ENCODE results near the gene GSN.

Gene GSN

GRCh38 chr9:121277026-121277425 is 9.1 kb downstream of the GSN start:
- DNase-seq (ENCODE audit: low read depth): no peak
- Histone ChIP-seq H3K9ac (ENCODE audit: low read length) (peak overlapping the region; percentile 84), H3K36me3 (ENCODE audit: control insufficient read depth, insufficient read depth, low read length, severe bottlenecking) (no peaks in the 10 kb centered on the region), H3K4me3 (ENCODE audit: low read length) (peak overlapping the region; percentile 61), H3K4me1 (ENCODE audit: control insufficient read depth, insufficient read depth, low read length) (peaks cover 77% of the 10 kb centered on the region), H3K27me3 (replicated peaks; ENCODE audit: control insufficient read depth, insufficient read depth, low read length) (no peaks in the 10 kb centered on the region), H3K9me3 (ENCODE audit: control insufficient read depth, low read length) (no peaks in the 10 kb centered on the region)

- peak; percentile 74 for DNase-seq (ENCODE audit: low read depth)
- no peaks in the 10 kb centered on the region for H3K36me3 ChIP-seq (ENCODE audit: control insufficient read depth, insufficient read depth, low read length, severe bottlenecking)
- no peaks in the 10 kb centered on the region for H3K9me3 ChIP-seq (ENCODE audit: control insufficient read depth, low read length)
- no peaks in the 10 kb centered on the region for H3K27me3 ChIP-seq (replicated peaks; ENCODE audit: control insufficient read depth, insufficient read depth, low read length)
- peak overlapping the region; percentile 61 for H3K4me3 ChIP-seq (ENCODE audit: low read length)
- H3K4me1 ChIP-seq (ENCODE audit: control insufficient read depth, insufficient read depth, low read length): peaks cover 77% of the 10 kb centered on the region
- peak overlapping the region; percentile 84 for H3K9ac ChIP-seq (ENCODE audit: low read length)
Observed at GRCh38 chr9:121277518-121278295, 9.7 kb downstream of the GSN start.

GRCh38 chr9:121278477-121279261 is 10.7 kb downstream of the GSN start:
- H3K9me3 ChIP-seq (ENCODE audit: control insufficient read depth, low read length): no peaks in the 10 kb centered on the region
- H3K27me3 ChIP-seq (replicated peaks; ENCODE audit: control insufficient read depth, insufficient read depth, low read length): no peaks in the 10 kb centered on the region
- peaks cover 2% of the 10 kb centered on the region for H3K36me3 ChIP-seq (ENCODE audit: control insufficient read depth, insufficient read depth, low read length, severe bottlenecking)
- peaks cover 83% of the 10 kb centered on the region for H3K4me1 ChIP-seq (ENCODE audit: control insufficient read depth, insufficient read depth, low read length)
- peak overlapping the region; percentile 84 for H3K9ac ChIP-seq (ENCODE audit: low read length)
- peak overlapping the region; percentile 61 for H3K4me3 ChIP-seq (ENCODE audit: low read length)
- peak; percentile 97 for DNase-seq (ENCODE audit: low read depth)

GRCh38 chr9:121279776-121280388 is 11.9 kb downstream of the GSN start:
- H3K27me3 ChIP-seq (replicated peaks; ENCODE audit: control insufficient read depth, insufficient read depth, low read length): no peaks in the 10 kb centered on the region
- H3K4me3 ChIP-seq (ENCODE audit: low read length): no peak overlapping the region
- peaks cover 4% of the 10 kb centered on the region for H3K36me3 ChIP-seq (ENCODE audit: control insufficient read depth, insufficient read depth, low read length, severe bottlenecking)
- peaks cover 95% of the 10 kb centered on the region for H3K4me1 ChIP-seq (ENCODE audit: control insufficient read depth, insufficient read depth, low read length)
- H3K9ac ChIP-seq (ENCODE audit: low read length): peak overlapping the region; percentile 75
- H3K9me3 ChIP-seq (ENCODE audit: control insufficient read depth, low read length): no peaks in the 10 kb centered on the region
- no peak for DNase-seq (ENCODE audit: low read depth)

- no peak for DNase-seq (ENCODE audit: low read depth)
- H3K9ac ChIP-seq (ENCODE audit: low read length): peak overlapping the region; percentile 49
- peaks cover 97% of the 10 kb centered on the region for H3K4me1 ChIP-seq (ENCODE audit: control insufficient read depth, insufficient read depth, low read length)
- H3K27me3 ChIP-seq (replicated peaks; ENCODE audit: control insufficient read depth, insufficient read depth, low read length): no peaks in the 10 kb centered on the region
- H3K36me3 ChIP-seq (ENCODE audit: control insufficient read depth, insufficient read depth, low read length, severe bottlenecking): peaks cover 4% of the 10 kb centered on the region
- no peak overlapping the region for H3K4me3 ChIP-seq (ENCODE audit: low read length)
- H3K9me3 ChIP-seq (ENCODE audit: control insufficient read depth, low read length): no peaks in the 10 kb centered on the region
Observed at GRCh38 chr9:121280715-121281613, 13.0 kb downstream of the GSN start.

- no peaks in the 10 kb centered on the region for H3K27me3 ChIP-seq (replicated peaks; ENCODE audit: control insufficient read depth, insufficient read depth, low read length)
- peak; percentile 45 for DNase-seq (ENCODE audit: low read depth)
Observed at GRCh38 chr9:121281614-121282276, 13.8 kb downstream of the GSN start.

GRCh38 chr9:121282277-121283079 is 14.5 kb downstream of the GSN start:
- Histone ChIP-seq H3K9ac (ENCODE audit: low read length) (peak overlapping the region; percentile 58), H3K27me3 (replicated peaks; ENCODE audit: control insufficient read depth, insufficient read depth, low read length) (no peaks in the 10 kb centered on the region), H3K9me3 (ENCODE audit: control insufficient read depth, low read length) (no peaks in the 10 kb centered on the region), H3K4me3 (ENCODE audit: low read length) (peak overlapping the region; percentile 15), H3K4me1 (ENCODE audit: control insufficient read depth, insufficient read depth, low read length) (peaks cover 95% of the 10 kb centered on the region), H3K36me3 (ENCODE audit: control insufficient read depth, insufficient read depth, low read length, severe bottlenecking) (peaks cover 4% of the 10 kb centered on the region)
- peak; percentile 62 for DNase-seq (ENCODE audit: low read depth)

More at GRCh38 chr9:121281614-121282276, 13.8 kb downstream of the GSN start:
- H3K9ac ChIP-seq (ENCODE audit: low read length): peak overlapping the region; percentile 49
- H3K36me3 ChIP-seq (ENCODE audit: control insufficient read depth, insufficient read depth, low read length, severe bottlenecking): peaks cover 4% of the 10 kb centered on the region
- no peaks in the 10 kb centered on the region for H3K9me3 ChIP-seq (ENCODE audit: control insufficient read depth, low read length)
- H3K4me1 ChIP-seq (ENCODE audit: control insufficient read depth, insufficient read depth, low read length): peaks cover 97% of the 10 kb centered on the region
- H3K4me3 ChIP-seq (ENCODE audit: low read length): peak overlapping the region; percentile 15

GRCh38 chr9:121283080-121283398 is 15.1 kb downstream of the GSN start:
- Histone ChIP-seq H3K9me3 (ENCODE audit: control insufficient read depth, low read length) (no peaks in the 10 kb centered on the region), H3K9ac (ENCODE audit: low read length) (peak overlapping the region; percentile 58), H3K4me3 (ENCODE audit: low read length) (no peak overlapping the region), H3K4me1 (ENCODE audit: control insufficient read depth, insufficient read depth, low read length) (peaks cover 95% of the 10 kb centered on the region), H3K36me3 (ENCODE audit: control insufficient read depth, insufficient read depth, low read length, severe bottlenecking) (peaks cover 4% of the 10 kb centered on the region), H3K27me3 (replicated peaks; ENCODE audit: control insufficient read depth, insufficient read depth, low read length) (no peaks in the 10 kb centered on the region)
- DNase-seq (ENCODE audit: low read depth): no peak

- Histone ChIP-seq H3K27me3 (replicated peaks; ENCODE audit: control insufficient read depth, insufficient read depth, low read length) (no peaks in the 10 kb centered on the region), H3K9ac (ENCODE audit: low read length) (peak overlapping the region; percentile 58), H3K4me1 (ENCODE audit: control insufficient read depth, insufficient read depth, low read length) (peaks cover 95% of the 10 kb centered on the region), H3K4me3 (ENCODE audit: low read length) (no peak overlapping the region), H3K36me3 (ENCODE audit: control insufficient read depth, insufficient read depth, low read length, severe bottlenecking) (peaks cover 8% of the 10 kb centered on the region), H3K9me3 (ENCODE audit: control insufficient read depth, low read length) (no peaks in the 10 kb centered on the region)
- DNase-seq (ENCODE audit: low read depth): no peak
Observed at GRCh38 chr9:121283856-121284732, 16.1 kb downstream of the GSN start.

Data from adipocyte (in vitro differentiated cells).